Gastrocnemius medialis (tissue), 4 donors: Measurements from ENCODE around the gene DBNDD1.

Experiments used
- POLR2A ChIP-seq, 2 donors: fragments of 450-650 bp; IDR thresholded peaks; one replicate each; pipeline ENCODE4 v1.6.1; 2017; ENCODE audit warnings: antibody characterized with exemption in 2 of 2, mild to moderate bottlenecking in 2 of 2, moderate library complexity in 2 of 2
- TF ChIP-seq, protein P1 (sequence below), 5 experiments: fragments of 450-650 bp in 3 of 5; fragments of 200-600 bp in 2 of 5; sonication (generic) in 2 of 5; IDR thresholded peaks in 4 of 5; conservative IDR thresholded peaks in 1 of 5; 1 replicate in 4 of 5; 2 replicates in 1 of 5; pipeline ENCODE4 v1.5.1; 2016 to 2019; ENCODE audit warnings: antibody characterized with exemption in 5 of 5, mild to moderate bottlenecking in 3 of 5, moderate library complexity in 3 of 5

- no peak for TF ChIP-seq POLR2A (IDR thresholded peaks at IDR 0.05)
- TF ChIP-seq, protein P1, sequence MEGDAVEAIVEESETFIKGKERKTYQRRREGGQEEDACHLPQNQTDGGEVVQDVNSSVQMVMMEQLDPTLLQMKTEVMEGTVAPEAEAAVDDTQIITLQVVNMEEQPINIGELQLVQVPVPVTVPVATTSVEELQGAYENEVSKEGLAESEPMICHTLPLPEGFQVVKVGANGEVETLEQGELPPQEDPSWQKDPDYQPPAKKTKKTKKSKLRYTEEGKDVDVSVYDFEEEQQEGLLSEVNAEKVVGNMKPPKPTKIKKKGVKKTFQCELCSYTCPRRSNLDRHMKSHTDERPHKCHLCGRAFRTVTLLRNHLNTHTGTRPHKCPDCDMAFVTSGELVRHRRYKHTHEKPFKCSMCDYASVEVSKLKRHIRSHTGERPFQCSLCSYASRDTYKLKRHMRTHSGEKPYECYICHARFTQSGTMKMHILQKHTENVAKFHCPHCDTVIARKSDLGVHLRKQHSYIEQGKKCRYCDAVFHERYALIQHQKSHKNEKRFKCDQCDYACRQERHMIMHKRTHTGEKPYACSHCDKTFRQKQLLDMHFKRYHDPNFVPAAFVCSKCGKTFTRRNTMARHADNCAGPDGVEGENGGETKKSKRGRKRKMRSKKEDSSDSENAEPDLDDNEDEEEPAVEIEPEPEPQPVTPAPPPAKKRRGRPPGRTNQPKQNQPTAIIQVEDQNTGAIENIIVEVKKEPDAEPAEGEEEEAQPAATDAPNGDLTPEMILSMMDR (IDR thresholded peaks at IDR 0.05 in 4 of 5, conservative IDR thresholded peaks at IDR 0.05 in 1 of 5): no peak
These were observed 14.7 kb downstream of the DBNDD1 start for GRCh38 chr16:90004577-90004976.
